Activated CD4-positive, alpha-beta T cell treated with anti-CD3 and anti-CD28 coated beads, Interleukin-2, amount 50 U/mL, for 16 hours (primary cell): ENCODE data around the gene LAMA2.

Experiments
- DNase-seq: peaks from one replicate; pipeline ENCODE4 v3.0.0-alpha.2; 2020

LAMA2 gene

GRCh38 chr6:129096651-129097290 is 213.8 kb downstream of the LAMA2 start:
- DNase-seq = no peak

GRCh38 chr6:129098061-129098553 is 215.2 kb downstream of the LAMA2 start:
- no peak for DNase-seq

GRCh38 chr6:129099696-129100095 is 216.8 kb downstream of the LAMA2 start:
- DNase-seq = no peak

- no peak for DNase-seq
Observed at GRCh38 chr6:129100164-129100563, 217.2 kb downstream of the LAMA2 start.

GRCh38 chr6:129102741-129103140 is 219.8 kb downstream of the LAMA2 start:
- DNase-seq = no peak

GRCh38 chr6:129104131-129104530 is 221.2 kb downstream of the LAMA2 start:
- no peak for DNase-seq

GRCh38 chr6:129104560-129104959 is 221.6 kb downstream of the LAMA2 start:
- no peak for DNase-seq

GRCh38 chr6:129105035-129105434 is 222.1 kb downstream of the LAMA2 start:
- no peak for DNase-seq

GRCh38 chr6:129105793-129106192 is 222.9 kb downstream of the LAMA2 start:
- DNase-seq = no peak

- no peak for DNase-seq
Observed at GRCh38 chr6:129108337-129108736, 225.4 kb downstream of the LAMA2 start.

- no peak for DNase-seq
Observed at GRCh38 chr6:129110690-129111343, 227.9 kb downstream of the LAMA2 start.

GRCh38 chr6:129111346-129111745 is 228.4 kb downstream of the LAMA2 start:
- DNase-seq = no peak

GRCh38 chr6:129111853-129112252 is 228.9 kb downstream of the LAMA2 start:
- no peak for DNase-seq

- DNase-seq = no peak
Observed at GRCh38 chr6:129112591-129112990, 229.7 kb downstream of the LAMA2 start.

GRCh38 chr6:129113637-129114036 is 230.7 kb downstream of the LAMA2 start:
- no peak for DNase-seq

GRCh38 chr6:129114636-129115391 is 231.9 kb downstream of the LAMA2 start:
- no peak for DNase-seq

- DNase-seq = no peak
Observed at GRCh38 chr6:129115471-129115870, 232.5 kb downstream of the LAMA2 start.

- DNase-seq = no peak
Observed at GRCh38 chr6:129117355-129117754, 234.4 kb downstream of the LAMA2 start.

GRCh38 chr6:129120856-129121638 is 238.1 kb downstream of the LAMA2 start:
- no peak for DNase-seq

- DNase-seq = no peak
Observed at GRCh38 chr6:129124347-129124746, 241.4 kb downstream of the LAMA2 start.

GRCh38 chr6:129130106-129130505 is 247.2 kb downstream of the LAMA2 start:
- DNase-seq = no peak

GRCh38 chr6:129130959-129131681 is 248.2 kb downstream of the LAMA2 start:
- no peak for DNase-seq
